Superior temporal gyrus (tissue), 1 donor: ENCODE data around the gene PCNX2.

Experiments used
- DNase-seq: peaks from one replicate; pipeline ENCODE4 v3.0.0-alpha.2; 2016; ENCODE audit errors: extremely low spot score

PCNX2 gene

GRCh38 chr1:232965912-232966217, 329.7 kb downstream of the PCNX2 start:
- no peak for DNase-seq

GRCh38 chr1:232965124-232965911, 330.2 kb downstream of the PCNX2 start:
- DNase-seq, result no peak

- no peak for DNase-seq
Observed at GRCh38 chr1:232964601-232965000, 330.9 kb downstream of the PCNX2 start.

GRCh38 chr1:232962761-232963745, 332.5 kb downstream of the PCNX2 start:
- DNase-seq, result no peak

GRCh38 chr1:232958067-232958466, 337.5 kb downstream of the PCNX2 start:
- no peak for DNase-seq

- no peak for DNase-seq
Observed at GRCh38 chr1:232956081-232956480, 339.4 kb downstream of the PCNX2 start.

- DNase-seq, result no peak
Observed at GRCh38 chr1:232954594-232955365, 340.7 kb downstream of the PCNX2 start.

GRCh38 chr1:232952514-232953499, 342.7 kb downstream of the PCNX2 start:
- peak; percentile 47 for DNase-seq

GRCh38 chr1:232951605-232952004, 343.9 kb downstream of the PCNX2 start:
- no peak for DNase-seq

GRCh38 chr1:232951180-232951579, 344.3 kb downstream of the PCNX2 start:
- DNase-seq, result no peak

GRCh38 chr1:232950197-232951176, 345.0 kb downstream of the PCNX2 start, which contains the start of gene NTPCR:
Gene NTPCR, plus strand, starts transcription at chr1:232950611. Its CDS starts 100 bp downstream, at chr1:232950711.
- DNase-seq, result peak; percentile 96

- peak; percentile 35 for DNase-seq
Observed at GRCh38 chr1:232949636-232950196, 345.8 kb downstream of the PCNX2 start.

- no peak for DNase-seq
Observed at GRCh38 chr1:232944347-232944746, 351.2 kb downstream of the PCNX2 start.

- DNase-seq, result no peak
Observed at GRCh38 chr1:232943679-232944252, 351.8 kb downstream of the PCNX2 start.

GRCh38 chr1:232942413-232943294, 352.9 kb downstream of the PCNX2 start:
- DNase-seq, result no peak

- no peak for DNase-seq
Observed at GRCh38 chr1:232940262-232940661, 355.3 kb downstream of the PCNX2 start.

GRCh38 chr1:232939748-232940147, 355.8 kb downstream of the PCNX2 start:
- no peak for DNase-seq

GRCh38 chr1:232938926-232939325, 356.6 kb downstream of the PCNX2 start:
- DNase-seq, result no peak
